Sigmoid colon (tissue), 7 donors: Measurements from ENCODE around the gene MRPS14. TPM values are rescaled to one million over a fixed set of nuclear protein-coding genes. Genes with fewer than 3 reads are reported as not detected.
A peak's percentile ranks its signal among the peaks of the same experiment; 100 is the strongest.

Experiments
- DNase-seq: peaks from one replicate; pipeline ENCODE4 v3.0.0-alpha.2; 2019
- H3K27ac ChIP-seq, 4 donors: fragments of 200-600 bp; sonication (generic); one replicate each; pipeline ENCODE4 v1.5.1; 2016 to 2019; ENCODE audit warnings: mild to moderate bottlenecking in 1 of 4
- H3K27me3 ChIP-seq, 3 donors: fragments of 200-600 bp; sonication (generic); one replicate each; pipeline ENCODE4 v1.5.1; 2019; ENCODE audit warnings: mild to moderate bottlenecking in 1 of 3
- H3K36me3 ChIP-seq, 4 donors: fragments of 200-600 bp; sonication (generic); one replicate each; pipeline ENCODE4 v1.5.1; 2016 to 2019
- H3K4me1 ChIP-seq, 4 donors: fragments of 200-600 bp; sonication (generic); one replicate each; pipeline ENCODE4 v1.5.1; 2017 to 2019
- H3K4me3 ChIP-seq, 4 donors: fragments of 200-600 bp; sonication (generic); one replicate each; pipeline ENCODE4 v1.5.1; 2017 to 2019; ENCODE audit warnings: mild to moderate bottlenecking in 2 of 4, moderate library complexity in 1 of 4
- H3K9me3 ChIP-seq, 4 donors: fragments of 200-600 bp in 3 of 4; sonication (generic) in 3 of 4; one replicate each; pipeline versions ENCODE4 v1.5.1 to v1.6.1; 2013 to 2019
- CTCF ChIP-seq, 4 experiments: fragments of 450-650 bp in 3 of 4; fragments of 200-600 bp in 1 of 4; IDR thresholded peaks; one replicate each; pipeline ENCODE4 v1.5.1; 2016 to 2019; ENCODE audit warnings: antibody characterized with exemption in 4 of 4, mild to moderate bottlenecking in 3 of 4, moderate library complexity in 2 of 4
- EP300 ChIP-seq, 4 donors: sonication (generic); formaldehyde crosslinking; IDR thresholded peaks; one replicate each; pipeline ENCODE4 v1.6.1; 2017; ENCODE audit warnings: antibody characterized with exemption in 4 of 4
- POLR2A ChIP-seq, 2 donors: fragments of 450-650 bp; IDR thresholded peaks; one replicate each; pipeline ENCODE4 v1.6.1; 2016; ENCODE audit warnings: antibody characterized with exemption in 2 of 2, mild to moderate bottlenecking in 2 of 2, moderate library complexity in 2 of 2
- POLR2AphosphoS5 ChIP-seq, 4 donors: sonication (generic); formaldehyde crosslinking; IDR thresholded peaks; one replicate each; pipeline ENCODE4 v1.6.1; 2017; ENCODE audit warnings: antibody characterized with exemption in 4 of 4
- WGBS, 2 donors: extraction: QIAGEN DNeasy Blood & Tissue Kit; methylation state at CpG; one replicate each; pipeline ENCODE4 v1.1.7; 2013; 5-methylcytosine and 5-hydroxymethylcytosine counted together
- intact Hi-C: fragments of 100-400 bp; cut with DNase I; formaldehyde crosslinking; loops from one replicate; pipeline ENCODE4 v1.15.1; 2023
- polyA plus RNA-seq, 3 donors: library from polyadenylated mRNA; stranded (reverse); fragments of 200-250 nt; gene quantifications; one replicate each; pipeline ENCODE4 v1.2.3, GENCODE V29; 2013
- total RNA-seq, 4 donors: library from RNA; depleted of rRNA; stranded (reverse); fragments of >200 nt; gene quantifications; one replicate each; pipeline ENCODE4 v1.1.0, GENCODE V29; 2016
- donor health status: healthy with polysubstance abuse.
- donor health status: Bipolar disorder and iron deficiency.
- donor health status: healthy.

MRPS14 gene
- total and polyA plus RNA-seq, 7 donors, result 17.5 to 36.0 (median 27.8) TPM

DNA sequence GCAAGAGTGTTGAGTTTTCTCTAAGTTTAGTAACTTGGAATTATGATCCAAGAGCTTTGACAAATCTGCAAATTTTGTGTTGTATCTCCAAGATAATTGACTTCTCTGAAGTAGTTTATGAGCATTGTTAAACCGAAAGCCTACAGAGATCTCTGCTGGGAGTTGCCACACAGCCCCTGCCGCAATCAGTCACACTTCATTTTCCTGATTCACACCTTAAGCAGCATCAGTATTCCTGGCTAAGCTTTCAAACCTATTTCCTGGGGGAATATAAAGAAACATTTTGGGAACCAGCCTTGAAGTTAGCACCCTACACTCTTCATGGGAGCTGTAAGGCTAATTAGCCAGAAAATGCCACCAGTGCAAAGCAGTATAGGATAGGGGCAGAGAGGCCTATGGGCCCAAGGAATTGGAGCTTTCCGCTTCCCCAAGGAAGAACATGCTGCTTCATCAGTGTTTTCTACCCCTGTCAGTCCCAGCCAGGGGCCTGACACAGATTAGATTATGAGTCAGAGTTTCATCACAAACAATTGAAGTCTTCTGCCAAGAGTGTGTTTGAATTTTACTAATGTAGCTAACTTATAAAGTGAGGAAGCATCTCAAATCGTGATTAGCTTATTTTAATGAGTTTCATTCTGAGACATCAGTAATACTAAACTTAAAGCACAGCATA lies 46.7 kb downstream of the MRPS14 start:
- no peak overlapping the region for H3K4me3 ChIP-seq
- TF ChIP-seq POLR2AphosphoS5 (IDR thresholded peaks at IDR 0.05) (no peak), EP300 (IDR thresholded peaks at IDR 0.05) (no peak), CTCF (IDR thresholded peaks at IDR 0.05) (no peak), POLR2A (IDR thresholded peaks at IDR 0.05) (no peak)
- no peaks in the 10 kb centered on the region for H3K27me3 ChIP-seq
- H3K9me3 ChIP-seq, result no peaks in the 10 kb centered on the region
- intact Hi-C loops, result no loop called here
- WGBS, 2 donors, result 74 to 77% methylated on average over 4 of the region's 4 CpGs
- peaks cover 0 to 10% (median 4%) of the 10 kb centered on the region in 4 donors for H3K4me1 ChIP-seq
- peak overlapping the region in 1 of 4 donors; percentile 39 for H3K27ac ChIP-seq
- DNase-seq, result no peak
- peaks cover 0 to 5% (median 0%) of the 10 kb centered on the region in 4 donors for H3K36me3 ChIP-seq

DNA sequence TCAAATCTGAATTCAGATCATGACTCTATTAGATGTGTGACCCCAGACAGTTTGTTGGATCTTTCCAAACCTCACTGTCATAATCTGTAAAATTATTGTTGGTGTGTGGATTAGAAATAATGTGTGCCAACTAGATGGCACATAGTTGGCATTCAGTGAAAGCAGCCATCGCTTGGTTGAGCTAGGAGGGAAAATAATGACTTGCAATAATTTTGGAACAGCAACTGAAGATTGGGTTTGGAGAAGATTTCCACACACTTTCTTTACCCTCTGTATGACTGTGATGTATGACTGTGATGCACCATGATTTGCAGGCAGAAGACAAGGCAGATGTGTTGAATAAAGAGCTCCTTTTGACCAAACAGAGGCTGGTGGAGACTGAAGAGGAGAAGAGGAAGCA lies 47.5 kb downstream of the MRPS14 start:
- peaks cover 0 to 10% (median 4%) of the 10 kb centered on the region in 4 donors for H3K4me1 ChIP-seq
- peaks cover 0 to 5% (median 0%) of the 10 kb centered on the region in 4 donors for H3K36me3 ChIP-seq
- intact Hi-C loops, result no loop called here
- WGBS, 2 donors, result 97% methylated on average over 1 of the region's 1 CpG
- TF ChIP-seq POLR2A (IDR thresholded peaks at IDR 0.05) (no peak), POLR2AphosphoS5 (IDR thresholded peaks at IDR 0.05) (no peak), CTCF (IDR thresholded peaks at IDR 0.05) (no peak), EP300 (IDR thresholded peaks at IDR 0.05) (no peak)
- no peaks in the 10 kb centered on the region for H3K9me3 ChIP-seq
- H3K27me3 ChIP-seq, result no peaks in the 10 kb centered on the region
- H3K27ac ChIP-seq, result peak overlapping the region in 1 of 4 donors; percentile 22
- DNase-seq, result no peak
- H3K4me3 ChIP-seq, result no peak overlapping the region

DNA sequence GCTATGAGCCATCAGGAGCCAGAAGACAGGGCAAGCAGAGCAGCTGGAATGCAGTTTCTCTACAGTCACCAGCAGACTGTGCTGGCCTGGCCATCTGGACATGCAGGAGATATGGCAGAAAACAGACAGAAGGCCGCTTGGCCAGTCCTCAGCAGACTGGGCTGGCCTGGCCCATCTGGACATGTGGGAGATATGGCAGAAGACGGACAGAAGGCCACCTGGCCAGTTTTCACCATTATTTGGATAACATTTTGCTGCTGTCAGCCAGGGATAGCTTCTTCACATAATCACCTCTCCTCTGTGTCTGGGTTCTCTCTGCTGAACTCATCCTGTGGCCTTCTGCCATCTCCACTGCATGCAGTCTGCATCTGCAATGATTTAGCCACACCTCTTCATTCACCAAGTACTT lies 48.5 kb downstream of the MRPS14 start:
- Histone ChIP-seq H3K9me3 (no peaks in the 10 kb centered on the region), H3K27me3 (no peaks in the 10 kb centered on the region), H3K36me3 (peaks cover 0 to 5% (median 0%) of the 10 kb centered on the region in 4 donors), H3K4me3 (no peak overlapping the region), H3K4me1 (peaks cover 0 to 10% (median 4%) of the 10 kb centered on the region in 4 donors), H3K27ac (peak overlapping the region in 2 of 4 donors; percentile 6 to 43)
- WGBS, 2 donors, result 68 to 100% methylated on average over 2 of the region's 2 CpGs
- DNase-seq, result no peak
- intact Hi-C loops, result no loop called here
- no peak for TF ChIP-seq CTCF (IDR thresholded peaks at IDR 0.05)
- peak in 2 of 4 donors; percentile 10 to 15 for TF ChIP-seq POLR2AphosphoS5 (IDR thresholded peaks at IDR 0.05)
- no peak for TF ChIP-seq POLR2A (IDR thresholded peaks at IDR 0.05)
- TF ChIP-seq EP300 (IDR thresholded peaks at IDR 0.05), result no peak

DNA sequence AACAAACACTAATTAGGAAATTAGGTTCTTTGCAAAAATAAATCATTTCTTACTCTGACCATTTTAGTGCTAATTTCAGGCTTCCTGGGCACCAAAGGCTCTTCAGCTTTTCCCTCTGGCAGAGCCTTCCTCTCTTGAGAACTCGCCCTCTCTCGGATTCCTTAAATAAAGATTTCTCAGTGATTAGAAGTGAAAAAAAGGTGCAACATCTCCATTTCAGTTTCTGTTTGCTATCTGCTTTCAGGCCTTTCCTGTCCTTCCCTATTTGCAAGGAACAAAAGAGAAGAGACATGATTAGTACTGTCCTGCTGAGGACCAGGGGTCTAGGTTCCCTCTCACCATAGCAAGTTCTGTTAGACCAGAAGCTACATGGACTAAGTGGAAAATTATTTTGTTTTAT lies 51.3 kb downstream of the MRPS14 start:
- H3K27me3 ChIP-seq, result no peaks in the 10 kb centered on the region
- no peaks in the 10 kb centered on the region for H3K9me3 ChIP-seq
- TF ChIP-seq POLR2A (IDR thresholded peaks at IDR 0.05) (no peak), POLR2AphosphoS5 (IDR thresholded peaks at IDR 0.05) (no peak), EP300 (IDR thresholded peaks at IDR 0.05) (no peak), CTCF (IDR thresholded peaks at IDR 0.05) (no peak)
- no peak for DNase-seq
- H3K36me3 ChIP-seq, result no peaks in the 10 kb centered on the region
- intact Hi-C loops, result no loop called here
- WGBS, 2 donors, result 86 to 89% methylated on average over 2 of the region's 2 CpGs
- no peak overlapping the region for H3K27ac ChIP-seq
- H3K4me1 ChIP-seq, result peaks cover 0 to 10% (median 4%) of the 10 kb centered on the region in 4 donors
- H3K4me3 ChIP-seq, result no peak overlapping the region
